Stimulated activated CD4-positive, alpha-beta T cell treated with anti-CD3 and anti-CD28 coated beads, TNF-alpha, amount 100 ng/mL, for 1 hour (primary cell): ENCODE data around the gene SLC7A6.

Experiments
- DNase-seq, 3 donors: peaks; one replicate each; pipeline ENCODE4 v3.0.0-alpha.2; 2020; ENCODE audit warnings: low read depth in 3 of 3, low spot score in 1 of 3

SLC7A6 gene

DNA sequence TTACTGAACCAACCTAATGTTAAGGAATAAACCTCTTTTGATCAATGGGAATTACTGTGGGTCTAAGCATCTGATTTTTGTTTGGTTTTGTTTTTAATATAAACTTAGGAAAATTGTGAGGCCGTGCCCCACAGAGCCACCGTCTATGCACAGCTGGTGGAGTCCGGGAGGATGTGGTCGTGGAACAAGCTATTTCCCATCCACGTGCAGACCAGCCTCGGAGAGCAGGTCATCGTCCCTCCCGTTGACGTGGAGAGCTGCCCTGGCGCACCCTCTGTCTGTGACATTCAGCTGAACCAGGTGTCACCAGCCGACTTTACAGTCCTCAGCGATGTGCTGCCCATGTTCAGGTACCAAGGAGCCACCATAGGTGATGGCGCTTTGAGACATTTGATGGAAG is 74.9 kb downstream of the SLC7A6 start:
- DNase-seq: no peak

DNA sequence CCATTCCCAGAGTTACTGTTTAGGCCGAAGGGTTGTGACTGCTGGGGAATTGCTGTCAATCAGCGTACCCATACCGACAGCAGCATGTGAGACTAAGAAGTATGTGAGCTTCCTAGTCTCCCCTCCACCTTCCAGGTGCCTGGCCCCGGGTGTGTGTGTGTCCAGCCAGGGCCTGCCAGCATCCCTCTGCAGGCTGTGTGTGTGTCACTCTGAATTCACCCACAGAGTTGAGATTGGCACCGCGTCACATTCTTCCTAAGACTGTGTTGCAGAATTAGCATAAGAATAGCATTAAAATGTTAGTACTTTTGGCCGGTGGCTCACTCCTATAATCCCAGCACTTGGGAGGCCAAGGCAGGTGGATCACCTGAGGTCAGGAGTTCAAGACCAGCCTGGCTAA is 78.3 kb downstream of the SLC7A6 start:
- no peak for DNase-seq

DNA sequence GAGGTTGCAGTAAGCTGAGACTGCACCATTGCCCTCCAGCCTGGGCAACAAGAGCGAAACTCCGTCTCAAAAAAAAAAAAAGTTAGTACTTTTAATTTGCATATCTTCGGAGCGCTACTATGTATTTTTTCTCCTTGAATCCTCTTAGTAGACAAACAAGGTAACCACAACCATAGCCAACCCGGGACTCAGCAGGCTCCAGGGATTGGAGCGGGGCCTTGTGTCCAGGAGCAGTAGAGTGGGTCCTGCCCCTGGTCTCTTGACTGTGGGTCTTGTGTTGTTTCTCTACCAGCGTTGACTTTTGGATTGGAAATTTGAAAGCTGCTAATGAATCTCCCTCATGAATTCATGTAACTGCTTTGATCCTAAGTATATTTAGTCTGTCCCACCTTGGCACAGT is 78.8 kb downstream of the SLC7A6 start:
- DNase-seq: no peak

DNA sequence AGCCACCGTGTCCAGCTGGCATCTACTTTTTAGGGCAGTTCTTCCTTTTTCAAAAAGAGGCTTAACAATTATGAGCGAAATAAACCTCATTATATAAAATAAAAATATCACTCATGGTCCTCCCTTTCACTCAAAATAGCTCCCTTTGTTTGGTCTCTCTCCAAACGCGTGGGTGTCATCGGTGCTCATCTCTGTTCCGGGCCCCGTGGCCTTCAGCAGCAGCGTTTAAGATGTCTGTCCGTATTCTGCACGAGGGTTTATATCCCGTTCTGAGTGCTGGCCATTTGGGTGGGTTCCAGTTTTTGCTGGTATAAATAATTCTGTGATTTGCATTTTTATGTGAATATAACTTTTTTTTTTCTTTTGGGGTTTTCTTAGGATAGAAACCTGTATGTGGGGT is 79.9 kb downstream of the SLC7A6 start:
- no peak for DNase-seq

DNA sequence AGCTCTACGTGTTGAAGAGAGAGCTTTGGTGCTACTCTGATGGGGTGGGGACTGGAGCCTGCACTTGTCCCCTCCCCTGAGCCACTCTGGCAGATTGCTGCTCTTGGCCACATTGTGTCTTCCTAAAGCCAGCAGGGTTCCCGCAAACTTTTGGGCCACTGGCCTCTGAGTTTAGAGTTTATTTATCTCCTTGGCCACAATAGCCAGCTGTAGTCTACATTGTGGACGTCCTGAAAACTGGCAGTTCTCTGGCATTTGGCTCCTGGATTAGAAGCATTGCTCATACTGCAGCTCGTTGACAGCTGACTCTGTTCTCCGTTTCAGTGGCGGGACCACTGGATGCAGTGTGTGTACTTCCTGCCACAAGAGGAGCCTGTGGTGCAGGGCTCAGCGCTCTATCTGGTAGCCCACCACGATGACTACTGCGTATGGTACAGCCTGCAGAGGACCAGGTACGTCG is 81.1 kb downstream of the SLC7A6 start:
- DNase-seq: no peak

GRCh38 chr16:68345958-68346635 is 81.8 kb downstream of the SLC7A6 start:
- DNase-seq: no peak

- DNase-seq: no peak
Observed at GRCh38 chr16:68346892-68347480, 82.7 kb downstream of the SLC7A6 start.

DNA sequence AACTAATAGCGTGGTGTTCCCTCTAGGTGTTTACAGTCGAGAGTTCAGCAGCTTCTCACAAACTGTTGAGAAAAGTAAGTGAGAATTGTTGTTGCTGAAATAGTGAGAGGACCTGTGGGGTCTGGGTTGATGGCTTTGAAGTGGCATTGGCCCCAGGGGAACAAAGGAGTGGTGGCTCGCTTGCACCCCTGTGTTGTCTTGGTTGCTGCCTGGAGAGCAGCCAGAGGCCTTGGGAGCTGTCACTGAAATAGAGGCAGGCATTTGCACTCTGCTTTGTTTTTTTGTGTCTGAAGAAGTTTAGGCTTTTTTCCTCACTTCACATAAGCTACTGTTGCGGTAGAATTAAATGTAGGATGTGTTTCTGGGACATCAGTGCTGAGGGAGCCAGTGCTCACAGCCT is 83.3 kb downstream of the SLC7A6 start:
- no peak for DNase-seq

DNA sequence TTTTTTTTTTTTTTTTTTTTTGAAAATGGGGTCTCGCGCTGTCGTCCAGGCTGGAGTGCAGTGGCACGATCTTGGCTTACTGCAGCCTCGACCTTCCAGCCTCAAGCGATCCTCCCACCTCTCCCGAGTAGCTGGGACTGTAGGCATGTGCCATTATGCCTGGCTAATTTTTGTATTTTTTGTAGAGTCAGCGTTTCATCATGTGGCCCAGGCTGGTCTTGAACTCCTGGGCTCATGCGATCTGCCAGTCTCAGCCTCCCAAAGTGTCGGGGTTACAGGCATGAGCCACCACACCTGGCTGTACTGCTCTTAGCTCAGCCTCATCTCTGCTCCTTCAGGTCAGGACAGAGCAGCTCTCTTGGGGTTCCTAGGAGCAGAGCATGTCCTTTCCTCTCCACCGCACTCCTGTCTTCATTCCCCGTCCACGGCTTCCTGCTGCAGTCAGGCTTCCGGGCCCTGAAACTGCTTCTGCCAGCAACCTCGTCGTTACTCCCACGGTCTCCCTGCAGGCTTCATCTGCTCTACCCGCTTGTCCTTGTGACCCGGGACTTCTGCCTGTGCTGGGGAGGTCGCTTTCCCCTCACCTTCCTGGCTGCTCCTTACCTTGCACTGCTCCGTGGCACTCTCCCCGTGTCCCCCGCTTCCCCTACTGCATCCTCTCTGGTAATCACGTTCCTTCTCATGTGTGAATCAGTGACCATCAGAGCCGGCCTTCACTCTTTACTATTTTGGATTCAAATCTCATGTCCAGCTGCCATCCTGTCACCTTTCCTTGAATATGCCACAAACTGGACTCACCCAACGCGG is 84.5 kb downstream of the SLC7A6 start:
- DNase-seq: no peak

DNA sequence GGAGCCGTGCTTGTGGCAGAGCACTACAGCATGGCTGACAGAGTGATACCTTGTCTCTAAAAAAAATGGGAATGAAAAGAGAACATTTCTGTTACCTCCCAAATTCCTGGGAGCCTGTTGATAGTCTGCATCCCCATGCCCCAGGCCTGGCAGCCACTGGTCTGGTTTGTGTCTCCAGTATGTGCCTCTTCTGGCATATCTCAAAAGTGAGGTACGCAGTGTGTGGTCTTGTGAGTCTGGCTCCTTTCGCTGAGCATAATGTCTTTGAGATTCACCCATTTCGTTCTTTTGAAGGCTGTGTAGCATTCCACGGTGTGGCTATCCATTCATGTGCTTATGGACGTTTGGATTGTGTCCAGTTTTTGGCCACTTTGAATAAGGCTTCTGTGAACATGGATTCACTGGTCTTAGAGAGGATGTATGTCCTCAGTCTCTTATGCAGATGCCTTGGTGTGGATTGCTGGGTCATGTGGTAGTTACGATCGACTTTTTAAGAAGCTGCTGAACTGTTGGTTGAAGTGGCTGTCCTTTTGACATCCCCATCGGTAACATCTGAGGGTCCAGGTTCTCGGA is 85.6 kb downstream of the SLC7A6 start:
- DNase-seq: no peak

DNA sequence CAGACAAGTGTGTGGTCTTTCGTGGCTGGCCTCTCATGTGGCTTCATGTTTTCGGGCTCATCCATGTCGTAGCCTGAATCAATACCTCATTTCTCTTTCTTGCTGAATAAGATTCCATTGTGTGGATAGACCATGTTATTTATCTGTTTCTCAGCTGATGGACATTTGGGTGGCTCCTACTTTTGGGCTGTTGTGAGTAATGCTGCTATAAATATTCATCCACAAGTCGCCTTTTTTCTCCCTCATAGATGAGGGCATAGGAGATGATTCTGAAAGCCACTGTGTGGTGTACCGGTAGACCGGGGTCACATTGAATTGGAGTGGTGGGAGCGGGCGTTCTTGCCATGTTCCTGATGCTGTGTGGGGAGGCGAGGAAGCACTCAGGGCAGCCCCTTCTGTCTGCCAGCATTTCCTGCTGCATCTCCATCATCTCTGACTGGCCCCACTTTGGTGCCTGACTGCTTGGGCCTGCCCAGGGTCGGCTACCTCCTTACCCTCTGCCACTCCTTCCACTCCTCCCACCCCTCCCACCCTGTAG is 86.6 kb downstream of the SLC7A6 start:
- DNase-seq: no peak
